Pancreas (tissue), 10 donors: ENCODE data around the gene ITPA. TPM values are rescaled to one million over a fixed set of nuclear protein-coding genes. Genes with fewer than 3 reads are reported as not detected.
A peak's percentile ranks its signal among the peaks of the same experiment; 100 is the strongest.

Experiments used
- ATAC-seq, 4 donors: fragments of 200-7000 bp; cut with Tn5 transposase; one replicate each; pipeline versions ENCODE4 v1.8.0 to v1.9.1; 2020; ENCODE audit warnings: mild to moderate bottlenecking in 4 of 4, moderate library complexity in 4 of 4
- DNase-seq, 6 donors: peaks; one replicate each; pipeline ENCODE4 v3.0.0-alpha.2; 2020
- FAIRE-seq: peaks from 2 replicates; lab custom pipeline; 2012; peaks lifted over from hg19 to GRCh38; lab: Jason Lieb, UNC
- H3K27ac ChIP-seq, 4 donors: fragments of 200-600 bp; sonication (generic); 1 replicate in 3 of 4; 2 replicates in 1 of 4; pipeline versions ENCODE4 v1.5.0 to v1.8.0; 2020
- H3K27me3 ChIP-seq, 4 donors: fragments of 200-600 bp; one replicate each; pipeline ENCODE4 v1.8.0; 2021
- H3K36me3 ChIP-seq, 3 donors: fragments of 200-600 bp; sonication (generic) in 1 of 3; one replicate each; pipeline versions ENCODE4 v1.5.0 to v1.8.0; 2020 to 2021
- H3K4me1 ChIP-seq, 3 donors: fragments of 200-600 bp; one replicate each; pipeline ENCODE4 v1.8.0; 2021
- H3K4me3 ChIP-seq, 4 donors: fragments of 200-600 bp; sonication (generic) in 2 of 4; one replicate each; pipeline versions ENCODE4 v1.5.0 to v1.8.0; 2020 to 2021
- H3K9me3 ChIP-seq, 4 donors: fragments of 200-600 bp; one replicate each; pipeline ENCODE4 v1.8.0; 2021
- WGBS, 2 donors: extraction: QIAGEN DNeasy Blood & Tissue Kit; methylation state at CpG; one replicate each; pipeline ENCODE4 v1.1.7; 2013; 5-methylcytosine and 5-hydroxymethylcytosine counted together
- intact Hi-C, 3 donors: fragments of 100-400 bp; cut with DNase I; formaldehyde crosslinking; loops; one replicate each; pipeline versions ENCODE4 v1.11.1 to v1.14.2; 2022
- polyA plus RNA-seq, 2 donors: library from polyadenylated mRNA; stranded (reverse); fragments of 200-250 nt; gene quantifications; one replicate each; pipeline ENCODE4 v1.2.3, GENCODE V29; 2013
- total RNA-seq, 6 donors: library from RNA; stranded (reverse); fragmentation: NEBNext Ultra II Directional in 4 of 6; extraction: Animal tissue kit (Norgen Biotek cat#: 25700) in 4 of 6; gene quantifications; one replicate each; pipeline versions ENCODE4 v1.2.1 to v1.2.4, GENCODE V29; 2021 to 2023
- TF ChIP-seq, protein P1 (sequence below), 4 donors: fragments of 200-600 bp; sonication (generic) in 3 of 4; IDR thresholded peaks; one replicate each; pipeline versions ENCODE4 v1.5.0 to v1.8.0; 2021; ENCODE audit warnings: antibody characterized with exemption in 4 of 4
- donor health status: healthy with polysubstance abuse.
- donor health status: DM: no; HTN: no; CAD: no; lungs with moderate emphysema.
- donor health status: DM: no; HTN: no; CAD: no.
- donor health status: control.
- donor health status: control.
- donor health status: Bipolar disorder and iron deficiency.
- donor health status: DM: yes; HTN: yes; CAD: no.
- donor health status: DM: no; HTN: no; CAD: no.
- donor health status: DM: no; HTN: no; CAD: no.
- donor health status: DM: yes; HTN: yes; CAD: no.

The ITPA gene
- total and polyA plus RNA-seq, 8 donors = 14.2 to 111 (median 25.9) TPM

DNA sequence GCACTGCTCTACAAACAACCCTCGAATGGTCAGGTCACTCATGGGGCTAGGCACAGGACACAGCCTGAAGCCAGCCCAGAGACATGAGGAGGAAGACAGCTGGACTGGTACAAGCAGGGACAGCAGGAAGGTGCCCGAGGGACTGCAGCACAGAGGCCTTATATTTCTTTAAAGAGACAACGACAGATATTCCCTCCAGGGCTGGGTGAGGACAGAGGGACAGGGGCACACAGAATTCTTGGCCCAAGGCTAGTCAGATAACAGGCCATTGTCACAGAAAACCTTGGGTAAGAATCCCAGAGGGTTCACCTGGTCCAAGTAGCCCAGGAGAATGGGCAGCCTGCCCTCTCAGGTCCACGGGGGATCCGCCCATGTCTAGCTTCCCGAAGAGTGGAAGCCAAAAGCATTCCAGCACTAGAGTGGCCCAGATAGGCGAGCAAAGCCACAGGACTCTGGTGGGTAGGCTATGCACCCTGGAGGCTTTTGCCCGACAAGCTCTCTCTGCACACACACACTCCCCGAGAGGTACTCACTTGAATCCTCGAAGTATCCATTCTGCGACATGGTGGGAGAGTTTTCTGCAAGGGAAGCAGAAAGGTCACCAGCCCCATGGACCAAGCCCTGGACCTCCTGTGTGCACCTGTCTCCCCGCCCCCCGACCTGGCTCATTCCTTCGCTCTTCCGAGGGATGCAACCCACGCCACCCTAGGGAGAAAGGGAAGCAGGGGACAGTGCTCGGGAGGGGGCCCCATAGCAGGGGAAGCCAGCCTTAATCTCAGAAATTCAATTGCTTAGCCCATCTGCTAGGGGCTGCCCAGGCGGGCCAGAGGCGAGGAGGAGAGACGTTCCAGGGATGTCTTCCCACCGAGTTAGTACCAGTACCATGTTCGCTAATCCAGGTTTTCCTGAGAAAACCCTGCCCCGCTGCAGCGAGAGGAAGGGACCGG is 28.0 kb downstream of the ITPA start:
- Histone ChIP-seq H3K4me3 (no peak overlapping the region), H3K4me1 (no peaks in the 10 kb centered on the region), H3K9me3 (no peaks in the 10 kb centered on the region), H3K27ac (no peak overlapping the region), H3K36me3 (no peaks in the 10 kb centered on the region), H3K27me3 (peaks cover 0 to 8% (median 0%) of the 10 kb centered on the region in 4 donors)
- TF ChIP-seq, protein P1, sequence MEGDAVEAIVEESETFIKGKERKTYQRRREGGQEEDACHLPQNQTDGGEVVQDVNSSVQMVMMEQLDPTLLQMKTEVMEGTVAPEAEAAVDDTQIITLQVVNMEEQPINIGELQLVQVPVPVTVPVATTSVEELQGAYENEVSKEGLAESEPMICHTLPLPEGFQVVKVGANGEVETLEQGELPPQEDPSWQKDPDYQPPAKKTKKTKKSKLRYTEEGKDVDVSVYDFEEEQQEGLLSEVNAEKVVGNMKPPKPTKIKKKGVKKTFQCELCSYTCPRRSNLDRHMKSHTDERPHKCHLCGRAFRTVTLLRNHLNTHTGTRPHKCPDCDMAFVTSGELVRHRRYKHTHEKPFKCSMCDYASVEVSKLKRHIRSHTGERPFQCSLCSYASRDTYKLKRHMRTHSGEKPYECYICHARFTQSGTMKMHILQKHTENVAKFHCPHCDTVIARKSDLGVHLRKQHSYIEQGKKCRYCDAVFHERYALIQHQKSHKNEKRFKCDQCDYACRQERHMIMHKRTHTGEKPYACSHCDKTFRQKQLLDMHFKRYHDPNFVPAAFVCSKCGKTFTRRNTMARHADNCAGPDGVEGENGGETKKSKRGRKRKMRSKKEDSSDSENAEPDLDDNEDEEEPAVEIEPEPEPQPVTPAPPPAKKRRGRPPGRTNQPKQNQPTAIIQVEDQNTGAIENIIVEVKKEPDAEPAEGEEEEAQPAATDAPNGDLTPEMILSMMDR (IDR thresholded peaks at IDR 0.05) = no peak
- WGBS, 2 donors = 69 to 70% methylated on average over 24 to 25 of the region's 25 CpGs
- intact Hi-C loops = no loop called here
- DNase-seq (no peak), FAIRE-seq (no peak), ATAC-seq (no peak)

- Histone ChIP-seq H3K4me1 (no peaks in the 10 kb centered on the region), H3K27ac (no peak overlapping the region), H3K36me3 (no peaks in the 10 kb centered on the region), H3K4me3 (peak overlapping the region; percentile 43 to 86 (median 76)), H3K9me3 (no peaks in the 10 kb centered on the region), H3K27me3 (peaks cover 0 to 8% (median 0%) of the 10 kb centered on the region in 4 donors)
- TF ChIP-seq, protein P1 (IDR thresholded peaks at IDR 0.05) = no peak
- intact Hi-C loops = no loop called here
- no peak for ATAC-seq
- DNase-seq = peak in 1 of 6 donors; percentile 76
- 11% methylated on average over 54 to 59 of the region's 59 CpGs for WGBS, 2 donors
- FAIRE-seq = no peak
These were observed 28.8 kb downstream of the ITPA start for GRCh38 chr20:3237958-3238615.

DNA sequence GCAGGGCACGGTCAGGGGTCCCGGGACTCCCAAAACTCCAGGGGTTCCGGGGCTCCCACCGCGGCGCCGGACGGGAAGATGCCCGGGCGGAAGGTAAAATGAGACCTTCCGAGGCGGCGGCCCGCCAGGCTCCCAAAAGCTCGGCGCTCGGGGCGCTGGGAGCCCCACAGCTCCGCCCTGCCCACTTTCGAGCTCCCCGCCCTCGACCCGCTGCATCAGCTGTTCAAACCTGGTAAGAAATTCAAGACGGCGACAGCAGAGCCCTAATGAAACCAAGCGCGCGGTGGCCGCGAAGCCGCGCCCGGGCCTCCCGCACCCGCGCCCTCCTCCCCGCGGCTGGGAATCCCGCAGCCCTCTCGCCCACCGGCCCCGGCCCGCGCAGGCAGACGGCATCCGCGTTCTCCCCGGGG is 29.3 kb downstream of the ITPA start:
- peak overlapping the region; percentile 43 to 86 (median 76) for H3K4me3 ChIP-seq
- no peak for DNase-seq
- H3K27ac ChIP-seq = no peak overlapping the region
- no peak for FAIRE-seq
- no peaks in the 10 kb centered on the region for H3K4me1 ChIP-seq
- H3K9me3 ChIP-seq = no peaks in the 10 kb centered on the region
- peak; percentile 5 to 40 (median 26) for ATAC-seq
- TF ChIP-seq, protein P1 (IDR thresholded peaks at IDR 0.05) = no peak
- H3K36me3 ChIP-seq = no peaks in the 10 kb centered on the region
- 1% methylated on average over 25 to 48 of the region's 48 CpGs for WGBS, 2 donors
- intact Hi-C loops = no loop called here
- H3K27me3 ChIP-seq = peaks cover 0 to 8% (median 0%) of the 10 kb centered on the region in 4 donors

- Histone ChIP-seq H3K36me3 (no peaks in the 10 kb centered on the region), H3K4me3 (peak within 1 kb of the TSS; percentile 43 to 86 (median 76)), H3K9me3 (no peaks in the 10 kb centered on the region), H3K27ac (no peak within 1 kb of the TSS), H3K4me1 (no peaks in the 10 kb centered on the region), H3K27me3 (peaks cover 0 to 8% (median 0%) of the 10 kb centered on the region in 4 donors)
- ATAC-seq = peak; percentile 79 to 87 (median 82)
- peak; percentile 47 to 82 (median 60) for DNase-seq
- WGBS, 2 donors = 1 to 2% methylated on average over 74 to 107 of the region's 107 CpGs
- TF ChIP-seq, protein P1 (IDR thresholded peaks at IDR 0.05) = no peak
- intact Hi-C loops = no loop called here
- FAIRE-seq = no peak
These were observed 29.9 kb downstream of the ITPA start, which contains the start of gene SLC4A11 for GRCh38 chr20:3239026-3239866. SLC4A11 (minus strand) TSS chr20:3239190; CDS start chr20:3239137, 53 bp downstream.
